Measurements from ENCODE around the gene CFAP20DC.
"Not testable (repeated sequence)": the region's sequence is repeated elsewhere in the genome, so short reads cannot be mapped to it uniquely, and the experiment has no call there.

Gene CFAP20DC

DNA sequence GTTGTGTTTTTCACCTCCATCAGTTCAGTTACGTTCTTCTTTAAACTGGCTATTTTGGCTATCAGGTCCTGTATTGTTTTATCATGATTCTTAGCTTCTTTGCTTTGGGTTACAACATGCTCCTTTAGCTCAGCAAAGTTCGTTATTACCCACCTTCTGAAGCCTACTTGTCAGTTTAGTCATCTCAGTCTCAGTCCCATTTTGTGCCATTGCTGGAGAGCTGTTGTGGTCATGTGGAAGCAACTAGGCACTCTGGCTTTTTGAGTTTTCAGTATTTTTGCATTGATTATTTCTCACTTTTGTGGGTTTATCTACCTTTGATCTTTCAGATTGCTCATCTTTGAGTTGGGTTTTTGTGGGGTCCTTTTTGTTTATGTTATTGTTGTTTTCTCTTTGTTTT lies 151.3 kb downstream of the CFAP20DC start:
- Histone ChIP-seq H3K36me3 (ENCODE audit: control insufficient read depth, insufficient read depth, low read length) (no peaks in the 10 kb centered on the region), H3K4me3 (ENCODE audit: low read depth, low read length) (no peak overlapping the region), H3K4me1 (ENCODE audit: control insufficient read depth, insufficient read depth, low read length) (peaks cover 3% of the 10 kb centered on the region), H3K9ac (ENCODE audit: low read depth, low read length) (no peak overlapping the region), H3K9me3 (ENCODE audit: control insufficient read depth, insufficient read depth, low read length) (no peaks in the 10 kb centered on the region), H3K27me3 (ENCODE audit: control insufficient read depth, insufficient read depth, low read length) (no peaks in the 10 kb centered on the region)

DNA sequence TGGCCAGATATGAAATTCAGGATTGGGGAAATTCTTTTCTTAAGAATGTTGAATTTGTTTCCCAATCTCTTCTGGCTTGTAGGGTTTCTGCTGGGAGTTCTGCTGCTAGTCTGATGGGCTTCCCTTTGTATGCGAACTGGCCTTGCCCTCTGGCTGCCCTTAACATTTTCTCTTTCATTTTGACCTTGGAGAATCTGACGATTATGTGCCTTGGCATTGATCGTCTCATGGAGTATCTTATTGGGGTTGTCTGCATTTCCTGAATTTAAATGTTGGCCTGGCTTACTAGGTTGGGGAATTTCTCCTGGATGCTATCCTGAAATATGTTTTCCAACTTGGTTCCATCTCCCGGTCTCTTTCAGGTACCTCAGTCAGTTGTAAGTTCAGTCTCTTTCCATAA lies 152.2 kb downstream of the CFAP20DC start:
- no peak overlapping the region for H3K9ac ChIP-seq (ENCODE audit: low read depth, low read length)
- peaks cover 3% of the 10 kb centered on the region for H3K4me1 ChIP-seq (ENCODE audit: control insufficient read depth, insufficient read depth, low read length)
- H3K27me3 ChIP-seq (ENCODE audit: control insufficient read depth, insufficient read depth, low read length) = no peaks in the 10 kb centered on the region
- H3K9me3 ChIP-seq (ENCODE audit: control insufficient read depth, insufficient read depth, low read length) = no peaks in the 10 kb centered on the region
- no peaks in the 10 kb centered on the region for H3K36me3 ChIP-seq (ENCODE audit: control insufficient read depth, insufficient read depth, low read length)
- no peak overlapping the region for H3K4me3 ChIP-seq (ENCODE audit: low read depth, low read length)

DNA sequence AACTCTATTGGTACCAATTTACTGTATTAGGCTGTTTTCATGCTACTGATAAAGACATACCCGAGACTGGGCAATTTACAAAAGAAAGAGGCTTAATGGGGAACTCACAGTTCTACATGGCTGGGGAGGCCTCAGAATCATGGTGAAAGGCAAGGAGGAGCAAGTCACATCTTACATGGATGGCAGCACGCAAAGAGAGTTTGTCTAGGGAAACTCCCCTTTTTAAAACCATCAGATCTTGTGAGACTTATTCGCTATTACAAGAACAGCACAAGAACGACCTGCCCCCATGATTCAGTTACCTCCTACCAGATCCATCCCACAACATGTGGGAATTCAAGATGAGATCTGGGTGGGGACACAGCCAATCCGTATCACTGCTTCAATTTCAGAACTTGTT lies 154.1 kb downstream of the CFAP20DC start:
- not testable (repeated sequence) for H3K9me3 ChIP-seq (ENCODE audit: control insufficient read depth, insufficient read depth, low read length); H3K36me3 ChIP-seq (ENCODE audit: control insufficient read depth, insufficient read depth, low read length); H3K27me3 ChIP-seq (ENCODE audit: control insufficient read depth, insufficient read depth, low read length); H3K9ac ChIP-seq (ENCODE audit: low read depth, low read length); H3K4me1 ChIP-seq (ENCODE audit: control insufficient read depth, insufficient read depth, low read length); H3K4me3 ChIP-seq (ENCODE audit: low read depth, low read length)

DNA sequence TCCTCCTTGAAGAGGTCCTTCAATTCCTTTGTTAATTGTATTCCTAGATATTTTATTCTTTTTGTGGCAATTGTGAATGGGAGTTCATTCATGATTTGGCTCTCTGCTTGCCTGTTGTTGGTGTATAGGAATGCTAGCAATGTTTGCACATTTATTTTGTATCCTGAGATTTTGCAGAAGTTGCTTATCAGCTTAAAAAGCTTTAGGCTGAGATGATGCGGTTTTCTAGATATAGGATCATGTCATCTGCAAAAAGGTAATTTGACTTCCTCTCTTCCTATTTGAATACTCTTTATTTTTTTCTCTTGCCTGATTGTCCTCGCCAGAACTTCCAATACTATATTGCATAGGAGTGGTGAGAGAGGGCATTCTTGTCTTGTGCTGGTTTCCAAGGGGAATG lies 157.3 kb downstream of the CFAP20DC start:
- not testable (repeated sequence) for H3K27me3 ChIP-seq (ENCODE audit: control insufficient read depth, insufficient read depth, low read length); H3K9ac ChIP-seq (ENCODE audit: low read depth, low read length); H3K4me1 ChIP-seq (ENCODE audit: control insufficient read depth, insufficient read depth, low read length); H3K36me3 ChIP-seq (ENCODE audit: control insufficient read depth, insufficient read depth, low read length); H3K4me3 ChIP-seq (ENCODE audit: low read depth, low read length); H3K9me3 ChIP-seq (ENCODE audit: control insufficient read depth, insufficient read depth, low read length)

DNA sequence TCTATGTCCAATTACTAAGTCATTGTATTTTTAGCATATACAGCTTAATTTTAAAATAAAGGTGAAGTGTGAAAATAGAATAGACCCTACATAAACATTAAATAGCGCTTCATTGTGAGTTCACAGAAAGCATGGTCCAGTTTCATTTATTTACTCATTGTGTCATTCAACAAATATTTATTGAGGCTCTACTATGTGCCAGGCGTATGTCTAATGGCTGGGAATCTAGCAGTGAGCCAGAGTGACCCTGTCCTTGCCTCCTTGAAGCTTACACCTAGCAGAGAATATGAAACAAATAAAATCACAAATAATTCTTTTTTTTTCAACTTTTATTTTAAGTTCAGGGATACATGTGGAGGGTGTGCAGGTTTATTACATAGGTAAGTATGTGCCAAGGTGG lies 161.7 kb downstream of the CFAP20DC start:
- Histone ChIP-seq H3K27me3 (ENCODE audit: control insufficient read depth, insufficient read depth, low read length) (no peaks in the 10 kb centered on the region), H3K4me3 (ENCODE audit: low read depth, low read length) (no peak overlapping the region), H3K36me3 (ENCODE audit: control insufficient read depth, insufficient read depth, low read length) (no peaks in the 10 kb centered on the region), H3K4me1 (ENCODE audit: control insufficient read depth, insufficient read depth, low read length) (no peaks in the 10 kb centered on the region), H3K9ac (ENCODE audit: low read depth, low read length) (no peak overlapping the region), H3K9me3 (ENCODE audit: control insufficient read depth, insufficient read depth, low read length) (no peaks in the 10 kb centered on the region)

DNA sequence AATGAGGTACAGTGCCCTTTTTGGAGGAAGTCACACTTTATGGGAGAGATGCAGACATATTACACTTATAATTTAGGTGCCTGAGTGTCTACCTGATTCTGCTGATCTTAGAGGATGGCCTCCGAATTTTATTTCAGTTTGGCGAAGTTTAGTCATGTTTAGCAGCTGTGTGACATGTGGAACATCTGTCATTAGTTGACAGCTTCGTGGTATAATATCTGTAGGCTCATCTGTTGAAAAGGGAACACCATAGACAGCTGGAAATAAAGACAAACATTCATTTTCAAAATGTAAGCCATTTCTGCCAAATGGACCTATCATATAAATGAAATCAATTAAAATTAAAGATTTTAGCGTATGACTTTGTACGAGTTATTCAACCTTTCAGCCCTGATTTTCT lies 165.4 kb downstream of the CFAP20DC start:
- Histone ChIP-seq H3K4me3 (ENCODE audit: low read depth, low read length) (no peak overlapping the region), H3K27me3 (ENCODE audit: control insufficient read depth, insufficient read depth, low read length) (no peaks in the 10 kb centered on the region), H3K36me3 (ENCODE audit: control insufficient read depth, insufficient read depth, low read length) (no peaks in the 10 kb centered on the region), H3K9ac (ENCODE audit: low read depth, low read length) (no peak overlapping the region), H3K9me3 (ENCODE audit: control insufficient read depth, insufficient read depth, low read length) (no peaks in the 10 kb centered on the region), H3K4me1 (ENCODE audit: control insufficient read depth, insufficient read depth, low read length) (peaks cover 2% of the 10 kb centered on the region)

DNA sequence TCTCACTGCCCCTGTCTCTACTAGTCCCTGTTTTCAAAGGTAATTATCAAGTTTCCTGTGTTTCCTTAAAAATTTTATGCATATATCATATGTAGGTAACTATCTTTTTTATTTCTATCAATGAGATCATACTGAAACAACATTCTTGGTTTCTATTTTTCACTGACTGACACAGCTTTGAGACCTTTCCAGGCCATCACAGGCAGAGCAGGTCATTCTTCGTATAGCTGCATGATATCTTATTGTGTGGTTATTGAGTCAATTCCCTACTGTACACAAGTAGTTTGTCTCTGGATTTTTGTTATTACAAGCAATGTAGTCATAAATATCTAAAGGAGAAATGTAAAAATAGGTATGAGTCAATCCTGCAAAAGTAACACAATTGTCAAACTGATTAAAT lies 169.6 kb downstream of the CFAP20DC start:
- peaks cover 2% of the 10 kb centered on the region for H3K4me1 ChIP-seq (ENCODE audit: control insufficient read depth, insufficient read depth, low read length)
- H3K27me3 ChIP-seq (ENCODE audit: control insufficient read depth, insufficient read depth, low read length) = no peaks in the 10 kb centered on the region
- H3K36me3 ChIP-seq (ENCODE audit: control insufficient read depth, insufficient read depth, low read length) = no peaks in the 10 kb centered on the region
- no peaks in the 10 kb centered on the region for H3K9me3 ChIP-seq (ENCODE audit: control insufficient read depth, insufficient read depth, low read length)
- H3K9ac ChIP-seq (ENCODE audit: low read depth, low read length) = no peak overlapping the region
- no peak overlapping the region for H3K4me3 ChIP-seq (ENCODE audit: low read depth, low read length)

DNA sequence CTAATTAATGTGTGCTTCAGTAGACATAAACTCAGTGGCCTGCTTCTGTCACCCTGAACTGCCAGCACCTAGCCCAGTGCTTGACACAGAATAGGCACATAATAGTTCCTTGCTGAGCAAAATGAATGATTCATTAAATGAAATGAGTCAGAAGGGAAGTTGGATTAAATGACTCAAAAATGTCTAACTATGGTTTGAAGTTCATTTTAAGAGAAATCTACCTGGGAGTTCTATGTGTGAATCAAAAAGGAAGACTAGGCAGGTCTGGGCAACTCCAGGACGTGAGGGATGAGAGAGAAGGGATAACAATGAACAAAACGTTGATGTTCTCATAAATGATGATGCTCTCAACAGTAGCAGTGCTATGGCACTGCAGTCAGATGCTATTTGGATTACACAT lies 175.0 kb downstream of the CFAP20DC start:
- H3K9ac ChIP-seq (ENCODE audit: low read depth, low read length) = no peak overlapping the region

DNA sequence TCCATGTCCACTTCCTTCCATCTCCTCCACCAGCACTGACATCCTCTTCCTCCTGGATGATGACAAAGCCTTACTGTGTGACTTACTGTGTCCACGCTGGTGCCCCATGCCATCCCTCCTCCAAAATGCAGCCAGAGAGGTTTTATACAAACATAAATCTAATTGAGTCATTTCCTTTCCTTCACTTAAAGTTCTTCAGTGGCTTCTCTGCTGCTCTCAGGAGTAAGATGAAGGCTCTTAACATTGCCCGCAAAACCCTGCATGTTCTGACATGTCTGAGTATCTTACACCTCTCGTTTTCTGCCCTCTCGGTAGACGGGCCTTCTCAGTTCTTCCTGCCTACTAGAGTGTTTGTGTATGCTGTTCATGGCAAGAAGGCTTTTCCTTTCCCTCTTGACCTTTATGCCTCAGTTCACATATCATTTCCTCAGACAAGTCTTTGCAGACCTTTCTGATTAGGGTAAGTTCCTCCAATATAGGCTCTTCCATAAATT lies 175.5 kb downstream of the CFAP20DC start:
- Histone ChIP-seq H3K9ac (ENCODE audit: low read depth, low read length) (no peak overlapping the region), H3K36me3 (ENCODE audit: control insufficient read depth, insufficient read depth, low read length) (no peaks in the 10 kb centered on the region), H3K4me1 (ENCODE audit: control insufficient read depth, insufficient read depth, low read length) (no peaks in the 10 kb centered on the region), H3K9me3 (ENCODE audit: control insufficient read depth, insufficient read depth, low read length) (no peaks in the 10 kb centered on the region), H3K4me3 (ENCODE audit: low read depth, low read length) (no peak overlapping the region), H3K27me3 (ENCODE audit: control insufficient read depth, insufficient read depth, low read length) (no peaks in the 10 kb centered on the region)

More for the DNA sequence above, 175.0 kb downstream of the CFAP20DC start:
- Histone ChIP-seq H3K4me3 (ENCODE audit: low read depth, low read length) (no peak overlapping the region), H3K4me1 (ENCODE audit: control insufficient read depth, insufficient read depth, low read length) (no peaks in the 10 kb centered on the region), H3K27me3 (ENCODE audit: control insufficient read depth, insufficient read depth, low read length) (no peaks in the 10 kb centered on the region), H3K36me3 (ENCODE audit: control insufficient read depth, insufficient read depth, low read length) (no peaks in the 10 kb centered on the region), H3K9me3 (ENCODE audit: control insufficient read depth, insufficient read depth, low read length) (no peaks in the 10 kb centered on the region)

DNA sequence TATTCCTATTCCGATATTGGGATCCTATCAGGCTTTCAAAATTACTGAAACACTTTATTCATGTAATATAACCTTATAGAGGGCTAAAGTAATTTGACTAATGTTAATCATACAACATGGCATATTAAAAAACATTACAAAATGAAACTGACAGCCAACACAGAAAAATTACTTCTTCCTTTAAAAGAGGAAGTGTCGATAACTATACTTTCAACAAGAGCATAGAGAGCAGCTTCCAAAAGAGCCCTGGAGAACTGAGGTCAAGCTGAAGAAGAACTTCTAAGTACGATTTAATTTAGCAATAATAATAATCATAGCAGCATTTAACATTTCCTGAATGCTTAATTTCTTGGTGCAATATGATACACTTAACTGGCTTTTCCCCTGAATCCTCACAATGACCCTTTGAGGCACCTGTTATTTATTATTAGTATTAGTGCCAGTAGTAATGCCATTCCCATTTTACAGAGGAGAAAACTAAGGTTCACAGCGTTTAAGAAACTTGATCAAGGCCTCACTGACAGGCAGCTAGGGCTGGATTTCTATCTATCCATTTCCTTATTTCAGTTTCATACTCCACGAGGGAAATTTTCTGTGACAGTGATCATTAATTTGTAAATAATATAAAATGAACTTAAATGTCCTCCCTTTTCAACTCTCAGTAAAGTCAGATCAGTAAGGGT lies 181.6 kb downstream of the CFAP20DC start:
- Histone ChIP-seq H3K36me3 (ENCODE audit: control insufficient read depth, insufficient read depth, low read length) (no peaks in the 10 kb centered on the region), H3K9ac (ENCODE audit: low read depth, low read length) (no peak overlapping the region), H3K27me3 (ENCODE audit: control insufficient read depth, insufficient read depth, low read length) (no peaks in the 10 kb centered on the region), H3K9me3 (ENCODE audit: control insufficient read depth, insufficient read depth, low read length) (no peaks in the 10 kb centered on the region), H3K4me3 (ENCODE audit: low read depth, low read length) (no peak overlapping the region), H3K4me1 (ENCODE audit: control insufficient read depth, insufficient read depth, low read length) (peaks cover 13% of the 10 kb centered on the region)

DNA sequence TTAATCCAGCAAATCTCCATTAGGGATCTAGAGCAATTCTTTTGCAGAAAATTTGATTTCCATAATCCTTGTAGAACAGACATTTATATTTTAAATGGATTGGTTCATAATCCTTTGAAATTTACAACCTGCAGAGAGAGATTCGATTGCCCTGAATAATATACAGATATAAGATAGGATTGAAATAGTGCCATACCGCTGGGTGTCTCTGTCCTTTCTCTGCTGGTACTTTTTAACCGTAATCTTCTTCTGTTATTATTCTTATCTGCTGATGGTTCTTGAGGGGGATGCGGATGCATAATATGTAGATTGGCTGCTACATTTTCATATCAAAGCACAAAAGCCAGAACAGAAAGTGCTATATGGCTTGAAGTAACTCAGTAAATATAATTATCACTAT lies 182.2 kb downstream of the CFAP20DC start:
- Histone ChIP-seq H3K36me3 (ENCODE audit: control insufficient read depth, insufficient read depth, low read length) (no peaks in the 10 kb centered on the region), H3K4me3 (ENCODE audit: low read depth, low read length) (no peak overlapping the region), H3K27me3 (ENCODE audit: control insufficient read depth, insufficient read depth, low read length) (no peaks in the 10 kb centered on the region), H3K9me3 (ENCODE audit: control insufficient read depth, insufficient read depth, low read length) (no peaks in the 10 kb centered on the region), H3K9ac (ENCODE audit: low read depth, low read length) (no peak overlapping the region), H3K4me1 (ENCODE audit: control insufficient read depth, insufficient read depth, low read length) (peaks cover 13% of the 10 kb centered on the region)

DNA sequence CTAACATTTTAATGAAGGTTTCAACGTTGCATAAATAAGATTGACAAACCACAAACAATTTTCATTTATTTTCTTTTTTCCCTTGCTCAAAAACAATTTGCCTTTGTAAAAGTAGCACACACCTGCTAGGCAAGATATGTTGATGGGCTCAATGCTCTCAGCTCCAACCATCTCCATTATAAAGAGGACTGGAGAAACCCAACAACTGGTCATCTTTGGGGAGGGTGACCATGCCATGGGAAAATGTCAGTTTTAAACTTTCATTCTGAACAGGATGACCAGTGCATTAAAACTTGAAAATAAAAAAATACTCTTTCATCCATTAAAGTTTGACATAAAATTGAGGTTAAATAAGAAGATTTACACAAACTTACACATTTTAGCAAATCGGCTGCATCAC lies 183.7 kb downstream of the CFAP20DC start:
- no peaks in the 10 kb centered on the region for H3K27me3 ChIP-seq (ENCODE audit: control insufficient read depth, insufficient read depth, low read length)
- H3K9me3 ChIP-seq (ENCODE audit: control insufficient read depth, insufficient read depth, low read length) = no peaks in the 10 kb centered on the region
- H3K9ac ChIP-seq (ENCODE audit: low read depth, low read length) = no peak overlapping the region
- no peaks in the 10 kb centered on the region for H3K36me3 ChIP-seq (ENCODE audit: control insufficient read depth, insufficient read depth, low read length)
- no peak overlapping the region for H3K4me3 ChIP-seq (ENCODE audit: low read depth, low read length)
- H3K4me1 ChIP-seq (ENCODE audit: control insufficient read depth, insufficient read depth, low read length) = peaks cover 13% of the 10 kb centered on the region
